ENCODE data around the gene PPM1M. TPM values are rescaled to one million over a fixed set of nuclear protein-coding genes. Genes with fewer than 3 reads are reported as not detected.
A peak's percentile ranks its signal among the peaks of the same experiment; 100 is the strongest.

The PPM1M gene
- total RNA-seq, 1 experiment from 2014 or later = 6.7 TPM

DNA sequence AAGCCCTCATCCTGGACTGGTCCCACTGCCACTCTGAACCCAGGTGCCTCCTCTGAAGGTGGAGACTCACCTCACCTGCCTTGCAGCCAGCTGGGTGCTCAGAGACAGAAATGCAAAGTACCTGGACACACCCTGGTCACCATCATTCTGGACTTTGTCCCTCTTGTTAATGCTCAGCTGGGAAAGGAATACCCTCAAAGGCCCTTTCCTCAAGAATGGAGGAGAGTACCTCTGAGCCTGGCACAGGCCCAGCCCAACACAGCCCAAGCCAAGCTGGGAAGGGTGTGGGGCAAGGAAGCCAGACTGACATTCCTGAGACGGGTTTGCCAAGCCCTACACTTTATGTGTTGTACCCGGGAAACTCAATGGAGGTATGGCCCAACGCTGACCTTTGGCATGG, 48.6 kb upstream of the PPM1M start:
- DNase-seq = peak; percentile 34 to 65
- POLR2A ChIA-PET = interaction anchor here (0.7 kb wide), 1 partner anchor 43 kb away, joined by 5 read pairs; the partner anchor contains the start of gene POC1A
- peak overlapping the region; percentile 90 for H3K27ac Mint-ChIP-seq (ENCODE audit: unreplicated experiment)

GRCh38 chr3:52197499-52197841, 48.1 kb upstream of the PPM1M start:
- Histone ChIP-seq H3K9me3 (no peaks in the 10 kb centered on the region), H3K4me1 (peaks cover 30% of the 10 kb centered on the region), H3K4me3 (ENCODE audit: low read depth, low read length) (peak overlapping the region; percentile 95), H3K27me3 (replicated peaks; ENCODE audit: control insufficient read depth, insufficient read depth, low read length) (no peaks in the 10 kb centered on the region), H3K36me3 (ENCODE audit: control insufficient read depth, insufficient read depth, low read length) (no peaks in the 10 kb centered on the region; the same call in 1 of the 2 replicates)
- ChIA-PET CTCF (interaction anchor here (0.6 kb wide), 1 partner anchor 142 kb away, joined by 4 read pairs; no protein-coding TSS in a partner anchor), POLR2A (interaction anchor here (0.5 kb wide), 1 partner anchor 40 kb away, joined by 3 read pairs; no protein-coding TSS in a partner anchor)
- peaks cover 7% of the 10 kb centered on the region for H3K4me1 Mint-ChIP-seq (ENCODE audit: low read depth, unreplicated experiment)
- peaks cover 39% of the 10 kb centered on the region for H3K36me3 Mint-ChIP-seq (ENCODE audit: insufficient read depth, unreplicated experiment)
- BruUV-seq (replicated peaks) = TSS peak; percentile 85
- H3K27me3 Mint-ChIP-seq (ENCODE audit: insufficient read depth, unreplicated experiment) = no peaks in the 10 kb centered on the region
- H3K4me3 Mint-ChIP-seq (ENCODE audit: unreplicated experiment) = peak overlapping the region; percentile 98
- no peak for TF ChIP-seq CTCF (IDR thresholded peaks at IDR 0.05; ENCODE audit: insufficient read depth in 1 of 2, low read depth in 1 of 2, low read length in 1 of 2, severe bottlenecking in 1 of 2, unreplicated experiment in 1 of 2)
- no peak for DNase-seq
- no peaks in the 10 kb centered on the region for H3K9me3 Mint-ChIP-seq (ENCODE audit: unreplicated experiment)
- peak overlapping the region; percentile 90 for H3K27ac Mint-ChIP-seq (ENCODE audit: unreplicated experiment)
- intact Hi-C loops (cut with micrococcal nuclease; ENCODE audit: unreplicated experiment) = loop anchor here (5.0 kb wide), 1 partner anchor 45 kb away; the partner anchor contains the start of gene POC1A

More for the DNA sequence above, 48.6 kb upstream of the PPM1M start:
- CTCF ChIA-PET = interaction anchor here (0.5 to 0.6 kb wide), 2 partner anchors 10 to 141 kb away, joined by 4 read pairs; no protein-coding TSS in a partner anchor
- no peaks in the 10 kb centered on the region for H3K27me3 Mint-ChIP-seq (ENCODE audit: insufficient read depth, unreplicated experiment)
- Histone ChIP-seq H3K27me3 (replicated peaks; ENCODE audit: control insufficient read depth, insufficient read depth, low read length) (no peaks in the 10 kb centered on the region), H3K4me3 (ENCODE audit: low read depth, low read length) (no peak overlapping the region), H3K4me1 (peaks cover 30% of the 10 kb centered on the region), H3K36me3 (ENCODE audit: control insufficient read depth, insufficient read depth, low read length) (no peaks in the 10 kb centered on the region; the same call in 1 of the 2 replicates), H3K9me3 (no peaks in the 10 kb centered on the region)
- no peak for TF ChIP-seq CTCF (IDR thresholded peaks at IDR 0.05; ENCODE audit: insufficient read depth in 1 of 2, low read depth in 1 of 2, low read length in 1 of 2, severe bottlenecking in 1 of 2, unreplicated experiment in 1 of 2)
- intact Hi-C loops (cut with micrococcal nuclease; ENCODE audit: unreplicated experiment) = loop anchor here (5.0 kb wide), 1 partner anchor 45 kb away; the partner anchor contains the start of gene POC1A
- peak overlapping the region; percentile 98 for H3K4me3 Mint-ChIP-seq (ENCODE audit: unreplicated experiment)
- no peaks in the 10 kb centered on the region for H3K9me3 Mint-ChIP-seq (ENCODE audit: unreplicated experiment)
- BruUV-seq (replicated peaks) = no TSS peak
- H3K4me1 Mint-ChIP-seq (ENCODE audit: low read depth, unreplicated experiment) = peaks cover 7% of the 10 kb centered on the region
- H3K36me3 Mint-ChIP-seq (ENCODE audit: insufficient read depth, unreplicated experiment) = peaks cover 34% of the 10 kb centered on the region

DNA sequence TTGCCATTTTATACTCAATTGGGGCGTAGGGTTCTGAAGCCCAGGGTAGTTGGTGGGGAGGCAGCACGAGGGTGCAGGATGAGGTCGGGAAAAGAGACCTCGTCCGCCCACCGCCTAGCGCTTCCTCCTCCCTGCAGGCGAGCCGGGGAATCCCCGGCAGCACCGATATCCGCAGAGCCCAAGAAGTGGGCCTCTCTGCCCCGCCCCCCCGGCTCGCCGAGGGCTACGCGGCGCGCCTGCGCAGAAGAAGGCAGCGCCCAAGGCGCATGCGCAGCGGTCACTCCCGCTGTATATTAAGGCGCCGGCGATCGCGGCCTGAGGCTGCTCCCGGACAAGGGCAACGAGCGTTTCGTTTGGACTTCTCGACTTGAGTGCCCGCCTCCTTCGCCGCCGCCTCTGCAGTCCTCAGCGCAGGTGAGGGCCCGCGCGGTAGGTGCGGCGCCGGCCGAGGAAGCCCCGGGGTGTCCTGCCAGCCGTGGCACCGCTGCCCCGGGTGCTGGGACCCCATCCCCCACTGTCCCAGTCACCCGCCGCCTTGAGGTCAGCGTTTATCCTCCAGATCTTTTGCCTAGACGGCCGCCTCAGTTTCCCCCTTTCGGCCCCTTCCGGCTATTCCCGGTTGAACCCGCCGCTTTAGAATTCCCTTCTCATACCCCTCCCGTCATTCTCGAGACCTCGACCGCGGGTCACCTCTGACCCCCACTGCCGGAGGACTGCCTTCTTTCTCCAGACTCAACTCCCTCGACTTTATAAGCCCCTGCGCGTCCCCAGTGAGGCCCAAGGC, 47.5 kb upstream of the PPM1M start, which contains the start of gene ALAS1:
ALAS1 (plus strand) TSS at position 319 of the 784 bp plus-strand sequence. CDS start 1,082 bp downstream, outside the sequence.
- BruUV-seq (replicated peaks) = no TSS peak
- Histone ChIP-seq H3K27me3 (replicated peaks; ENCODE audit: control insufficient read depth, insufficient read depth, low read length) (no peaks in the 10 kb centered on the region), H3K4me3 (ENCODE audit: low read depth, low read length) (peak within 1 kb of the TSS; percentile 95), H3K9me3 (no peaks in the 10 kb centered on the region), H3K4me1 (peaks cover 30% of the 10 kb centered on the region), H3K36me3 (ENCODE audit: control insufficient read depth, insufficient read depth, low read length) (no peaks in the 10 kb centered on the region; the same call in 1 of the 2 replicates)
- Mint-ChIP-seq H3K4me1 (ENCODE audit: low read depth, unreplicated experiment) (peaks cover 7% of the 10 kb centered on the region), H3K9me3 (ENCODE audit: unreplicated experiment) (no peaks in the 10 kb centered on the region), H3K27me3 (ENCODE audit: insufficient read depth, unreplicated experiment) (no peaks in the 10 kb centered on the region), H3K4me3 (ENCODE audit: unreplicated experiment) (peak within 1 kb of the TSS; percentile 98), H3K27ac (ENCODE audit: unreplicated experiment) (peak within 1 kb of the TSS; percentile 90), H3K36me3 (ENCODE audit: insufficient read depth, unreplicated experiment) (peaks cover 44% of the 10 kb centered on the region)
- ChIA-PET POLR2A (interaction anchor here (0.5 kb wide), 1 partner anchor 41 kb away, joined by 3 read pairs; no protein-coding TSS in a partner anchor), CTCF (interaction anchor here (0.6 kb wide), 1 partner anchor 142 kb away, joined by 4 read pairs; no protein-coding TSS in a partner anchor)
- peak; percentile 90 to 97 for DNase-seq
- intact Hi-C loops (cut with micrococcal nuclease; ENCODE audit: unreplicated experiment) = loop anchor here (1.0 to 5.0 kb wide), 2 partner anchors 12 to 46 kb away; partner anchors contain the start of gene POC1A
- peak in 1 of 2 experiments; percentile 21 for TF ChIP-seq CTCF (IDR thresholded peaks at IDR 0.05; ENCODE audit: insufficient read depth in 1 of 2, low read depth in 1 of 2, low read length in 1 of 2, severe bottlenecking in 1 of 2, unreplicated experiment in 1 of 2)
